ENCODE data around the gene CADM1.

- no peak for TF ChIP-seq POLR2A (IDR thresholded peaks at IDR 0.05)
- TF ChIP-seq CTCF (IDR thresholded peaks at IDR 0.05): no peak
These were observed 39.9 kb downstream of the CADM1 start for GRCh38 chr11:115464269-115464668.

All from prostate gland (tissue), 2 donors.